HL-60 (cell line): ENCODE data around the gene SLC15A2.
A peak's percentile ranks its signal among the peaks of the same experiment; 100 is the strongest.

Source experiments
- DNase-seq, 2 experiments: peaks; one replicate each; pipeline ENCODE4 v3.0.0-alpha.2; 2010 to 2020; ENCODE audit warnings: low read depth in 1 of 2, low spot score in 1 of 2
- H3K27ac ChIP-seq: fragments of 250-450 bp; sonication (Bioruptor Pico); replicated peaks from 2 replicates; pipeline ENCODE4 v1.5.1; 2020; ENCODE audit warnings: mild to moderate bottlenecking, moderate library complexity
- H3K27me3 ChIP-seq: fragments of 250-450 bp; sonication (Bioruptor Pico); 2 replicates; pipeline ENCODE4 v1.5.1; 2021; ENCODE audit warnings: mild to moderate bottlenecking, moderate library complexity; ENCODE audit not compliant: insufficient read depth, poor library complexity, severe bottlenecking
- H3K4me3 ChIP-seq: replicated peaks from 2 replicates; pipeline ENCODE4 v1.5.1; 2011; ENCODE audit warnings: mild to moderate bottlenecking, control low read depth, low read length; ENCODE audit not compliant: insufficient read depth
- GABPA ChIP-seq: IDR thresholded peaks from 2 replicates; pipeline ENCODE4 v1.6.1; 2012; ENCODE audit warnings: low read depth
- POLR2AphosphoS5 ChIP-seq: IDR thresholded peaks from 2 replicates; pipeline ENCODE4 v1.6.1; 2012; ENCODE audit warnings: low read depth
- SPI1 ChIP-seq: IDR thresholded peaks from 2 replicates; pipeline ENCODE4 v1.6.1; 2012; ENCODE audit warnings: low read depth, mild to moderate bottlenecking, borderline replicate concordance
- TF ChIP-seq, protein P1 (sequence below): IDR thresholded peaks from one replicate; pipeline ENCODE4 v1.5.1; 2011; ENCODE audit warnings: low read length, control low read depth, inconsistent platforms; ENCODE audit not compliant: insufficient read depth
- TF ChIP-seq, protein P2 (sequence below): IDR thresholded peaks from 2 replicates; pipeline ENCODE4 v1.6.1; 2012; ENCODE audit warnings: low read depth; ENCODE audit not compliant: insufficient replicate concordance

Gene SLC15A2

DNA sequence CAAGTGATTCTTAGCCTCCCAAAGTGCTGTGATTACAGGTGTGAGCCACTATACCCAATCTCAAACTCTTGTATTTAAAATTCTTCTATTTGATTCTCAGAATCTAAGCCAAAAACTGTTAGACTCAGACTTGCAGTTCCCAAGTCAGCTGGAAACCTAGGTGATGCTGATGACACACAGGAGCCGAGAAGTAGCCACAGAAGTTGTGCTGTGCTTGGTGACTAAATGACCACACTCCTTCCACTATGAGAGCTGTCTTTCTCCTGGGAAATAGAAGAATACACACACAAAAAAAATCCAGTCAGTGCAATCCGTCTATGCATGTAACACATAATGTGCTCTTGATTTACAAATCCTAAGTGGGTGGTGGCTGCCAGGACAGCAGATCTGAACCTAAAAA, 93.9 kb downstream of the SLC15A2 start:
- Histone ChIP-seq H3K27ac (no peak overlapping the region), H3K4me3 (no peak overlapping the region), H3K27me3 (no peaks in the 10 kb centered on the region)
- no peak for TF ChIP-seq POLR2AphosphoS5
- TF ChIP-seq, protein P1, sequence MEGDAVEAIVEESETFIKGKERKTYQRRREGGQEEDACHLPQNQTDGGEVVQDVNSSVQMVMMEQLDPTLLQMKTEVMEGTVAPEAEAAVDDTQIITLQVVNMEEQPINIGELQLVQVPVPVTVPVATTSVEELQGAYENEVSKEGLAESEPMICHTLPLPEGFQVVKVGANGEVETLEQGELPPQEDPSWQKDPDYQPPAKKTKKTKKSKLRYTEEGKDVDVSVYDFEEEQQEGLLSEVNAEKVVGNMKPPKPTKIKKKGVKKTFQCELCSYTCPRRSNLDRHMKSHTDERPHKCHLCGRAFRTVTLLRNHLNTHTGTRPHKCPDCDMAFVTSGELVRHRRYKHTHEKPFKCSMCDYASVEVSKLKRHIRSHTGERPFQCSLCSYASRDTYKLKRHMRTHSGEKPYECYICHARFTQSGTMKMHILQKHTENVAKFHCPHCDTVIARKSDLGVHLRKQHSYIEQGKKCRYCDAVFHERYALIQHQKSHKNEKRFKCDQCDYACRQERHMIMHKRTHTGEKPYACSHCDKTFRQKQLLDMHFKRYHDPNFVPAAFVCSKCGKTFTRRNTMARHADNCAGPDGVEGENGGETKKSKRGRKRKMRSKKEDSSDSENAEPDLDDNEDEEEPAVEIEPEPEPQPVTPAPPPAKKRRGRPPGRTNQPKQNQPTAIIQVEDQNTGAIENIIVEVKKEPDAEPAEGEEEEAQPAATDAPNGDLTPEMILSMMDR: no peak
- TF ChIP-seq SPI1: no peak
- TF ChIP-seq, protein P2, sequence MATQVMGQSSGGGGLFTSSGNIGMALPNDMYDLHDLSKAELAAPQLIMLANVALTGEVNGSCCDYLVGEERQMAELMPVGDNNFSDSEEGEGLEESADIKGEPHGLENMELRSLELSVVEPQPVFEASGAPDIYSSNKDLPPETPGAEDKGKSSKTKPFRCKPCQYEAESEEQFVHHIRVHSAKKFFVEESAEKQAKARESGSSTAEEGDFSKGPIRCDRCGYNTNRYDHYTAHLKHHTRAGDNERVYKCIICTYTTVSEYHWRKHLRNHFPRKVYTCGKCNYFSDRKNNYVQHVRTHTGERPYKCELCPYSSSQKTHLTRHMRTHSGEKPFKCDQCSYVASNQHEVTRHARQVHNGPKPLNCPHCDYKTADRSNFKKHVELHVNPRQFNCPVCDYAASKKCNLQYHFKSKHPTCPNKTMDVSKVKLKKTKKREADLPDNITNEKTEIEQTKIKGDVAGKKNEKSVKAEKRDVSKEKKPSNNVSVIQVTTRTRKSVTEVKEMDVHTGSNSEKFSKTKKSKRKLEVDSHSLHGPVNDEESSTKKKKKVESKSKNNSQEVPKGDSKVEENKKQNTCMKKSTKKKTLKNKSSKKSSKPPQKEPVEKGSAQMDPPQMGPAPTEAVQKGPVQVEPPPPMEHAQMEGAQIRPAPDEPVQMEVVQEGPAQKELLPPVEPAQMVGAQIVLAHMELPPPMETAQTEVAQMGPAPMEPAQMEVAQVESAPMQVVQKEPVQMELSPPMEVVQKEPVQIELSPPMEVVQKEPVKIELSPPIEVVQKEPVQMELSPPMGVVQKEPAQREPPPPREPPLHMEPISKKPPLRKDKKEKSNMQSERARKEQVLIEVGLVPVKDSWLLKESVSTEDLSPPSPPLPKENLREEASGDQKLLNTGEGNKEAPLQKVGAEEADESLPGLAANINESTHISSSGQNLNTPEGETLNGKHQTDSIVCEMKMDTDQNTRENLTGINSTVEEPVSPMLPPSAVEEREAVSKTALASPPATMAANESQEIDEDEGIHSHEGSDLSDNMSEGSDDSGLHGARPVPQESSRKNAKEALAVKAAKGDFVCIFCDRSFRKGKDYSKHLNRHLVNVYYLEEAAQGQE: no peak
- TF ChIP-seq GABPA: no peak
- no peak for DNase-seq

DNA sequence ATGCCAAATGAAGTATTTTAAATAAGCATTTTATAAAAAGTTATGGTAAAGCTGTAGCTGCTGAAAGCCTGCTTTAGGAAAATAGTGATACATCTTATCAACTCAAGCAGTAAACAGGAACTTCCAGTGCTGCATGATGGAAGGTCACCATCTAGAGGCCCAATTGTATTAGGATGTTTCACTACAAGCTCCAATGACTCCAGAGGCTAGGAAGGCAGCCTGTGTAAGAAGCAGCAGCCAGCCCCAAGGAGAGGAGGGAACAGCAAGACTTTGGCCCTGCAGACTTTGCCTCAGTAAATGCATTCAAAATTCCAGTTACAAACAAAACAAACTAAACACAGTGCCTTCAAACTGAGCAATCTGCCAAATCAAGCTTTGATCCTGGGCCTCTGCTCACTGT, 95.7 kb downstream of the SLC15A2 start:
- no peak overlapping the region for H3K27ac ChIP-seq
- H3K27me3 ChIP-seq: no peaks in the 10 kb centered on the region
- TF ChIP-seq, protein P2: no peak
- TF ChIP-seq POLR2AphosphoS5 (no peak), SPI1 (no peak), GABPA (no peak)
- TF ChIP-seq, protein P1: no peak
- peak in 1 of 2 experiments; percentile 35 for DNase-seq
- no peak overlapping the region for H3K4me3 ChIP-seq

DNA sequence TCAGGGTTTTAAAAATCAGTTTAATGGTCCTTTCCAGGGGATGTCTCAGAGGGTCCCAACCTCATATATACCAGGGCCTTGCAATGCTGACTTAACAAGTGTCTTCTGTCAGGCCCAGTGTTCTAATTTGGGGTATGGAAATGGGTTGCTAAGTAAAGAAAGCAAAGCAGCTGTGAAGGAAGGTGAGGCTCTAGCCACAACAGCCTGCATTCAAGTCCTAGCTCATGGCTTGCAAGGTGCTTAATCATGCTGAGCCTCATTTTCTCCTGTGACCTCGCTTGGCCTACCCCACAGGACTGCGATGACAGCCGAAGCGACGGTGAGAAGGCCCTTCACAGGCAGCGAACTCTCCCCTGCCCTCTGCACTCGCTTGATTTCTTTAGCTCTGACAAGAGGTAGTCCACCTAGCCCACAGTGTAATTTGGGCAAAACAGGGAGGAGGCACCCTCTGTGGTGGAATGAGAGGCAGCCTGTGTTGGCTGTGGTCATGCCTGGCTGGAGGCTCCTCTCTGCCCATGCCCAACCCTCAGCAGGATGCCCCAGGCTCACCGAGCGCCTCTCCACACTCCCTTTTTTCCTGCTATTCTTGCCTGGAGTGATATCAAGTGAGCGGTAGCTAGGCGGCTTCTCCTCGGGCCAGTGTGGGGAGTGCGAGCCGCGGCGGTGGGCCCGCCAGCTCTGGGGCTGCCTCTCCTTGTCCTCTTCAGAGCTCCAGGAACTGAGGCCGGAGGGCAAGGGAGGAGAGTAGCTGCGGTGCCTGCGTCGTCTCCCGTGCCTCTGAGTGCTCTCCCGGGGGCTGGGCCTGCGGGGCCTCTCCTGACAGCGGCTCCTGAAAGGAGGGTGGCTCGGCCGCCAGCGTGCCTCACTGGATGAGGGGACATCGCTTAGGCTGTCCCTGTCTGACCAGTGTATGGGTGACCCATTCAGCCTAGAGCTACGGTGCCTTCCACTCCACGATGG, 98.7 kb downstream of the SLC15A2 start:
- no peak overlapping the region for H3K4me3 ChIP-seq
- H3K27ac ChIP-seq: no peak overlapping the region
- DNase-seq: no peak
- no peaks in the 10 kb centered on the region for H3K27me3 ChIP-seq
- TF ChIP-seq SPI1: no peak
- no peak for TF ChIP-seq GABPA
- TF ChIP-seq, protein P2: no peak
- TF ChIP-seq, protein P1: no peak
- TF ChIP-seq POLR2AphosphoS5: no peak
